WTC11 (cell line): ENCODE results near the gene AKAP6. TPM values are rescaled to one million over a fixed set of nuclear protein-coding genes. Genes with fewer than 3 reads are reported as not detected.

ENCODE experiments used
- ATAC-seq: fragments of 200-7000 bp; cut with Tn5 transposase; 2 replicates; pipeline ENCODE4 v1.10.0; 2021; ENCODE audit warnings: mild to moderate bottlenecking, moderate library complexity
- CTCF ChIA-PET: fragments of 300-600 bp; sonication (Branson Sonifier 250); formaldehyde crosslinking; loops from one replicate; lab custom pipeline; 2021; ENCODE audit warnings: antibody characterized with exemption; lab: Charles Lee
- POLR2A ChIA-PET: fragments of 350-600 bp; sonication (Branson Sonifier 250); formaldehyde crosslinking; loops from one replicate; lab custom pipeline; 2021; ENCODE audit warnings: antibody characterized with exemption; lab: Charles Lee
- DNase-seq: peaks from one replicate; pipeline ENCODE4 v3.0.0; 2021; ENCODE audit warnings: low spot score
- H3K27ac Mint-ChIP-seq: 2 replicates; pipeline ENCODE4 v1.8.0; 2021; ENCODE audit warnings: mixed read lengths
- H3K27me3 Mint-ChIP-seq: 2 replicates; pipeline ENCODE4 v1.8.0; 2021; ENCODE audit warnings: low read depth, mild to moderate bottlenecking, moderate library complexity, mixed read lengths
- H3K36me3 Mint-ChIP-seq: 2 replicates; pipeline ENCODE4 v1.8.0; 2021; ENCODE audit warnings: mixed read lengths
- H3K4me1 Mint-ChIP-seq: 2 replicates; pipeline ENCODE4 v1.8.0; 2022; ENCODE audit warnings: mixed read lengths
- H3K4me3 Mint-ChIP-seq: 2 replicates; pipeline ENCODE4 v1.8.0; 2021; ENCODE audit warnings: mild to moderate bottlenecking, moderate library complexity, mixed read lengths
- H3K9me3 Mint-ChIP-seq: 2 replicates; pipeline ENCODE4 v1.8.0; 2021; ENCODE audit warnings: mixed read lengths
- ELF4 ChIP-seq: sonication (generic); formaldehyde crosslinking; IDR thresholded peaks from 2 replicates; pipeline ENCODE4 v1.8.1; 2022; ENCODE audit warnings: low read depth, mild to moderate bottlenecking, moderate library complexity, missing genetic modification reagents
- HMGA2 ChIP-seq: fragments of 250-450 bp; sonication (Bioruptor Pico); IDR thresholded peaks from 2 replicates; pipeline ENCODE4 v1.4.0; 2021; ENCODE audit warnings: mild to moderate bottlenecking, moderate library complexity
- IRF2 ChIP-seq: sonication (generic); formaldehyde crosslinking; IDR thresholded peaks from 2 replicates; pipeline ENCODE4 v1.8.0; 2022; ENCODE audit warnings: low read depth, missing genetic modification reagents, borderline replicate concordance
- JUN ChIP-seq: sonication (generic); formaldehyde crosslinking; IDR thresholded peaks from 2 replicates; pipeline ENCODE4 v1.8.0; 2023; ENCODE audit warnings: mild to moderate bottlenecking, missing genetic modification reagents
- NR3C1 ChIP-seq: sonication (generic); formaldehyde crosslinking; conservative IDR thresholded peaks from 2 replicates; pipeline ENCODE4 v1.8.1; 2023; ENCODE audit warnings: low read depth, mild to moderate bottlenecking, missing genetic modification reagents
- PRRX2 ChIP-seq: fragments of 250-450 bp; sonication (Bioruptor Pico); IDR thresholded peaks from 2 replicates; pipeline ENCODE4 v1.8.0; 2021; ENCODE audit warnings: mild to moderate bottlenecking
- SMAD3 ChIP-seq: sonication (generic); formaldehyde crosslinking; IDR thresholded peaks from 2 replicates; pipeline ENCODE4 v1.8.0; 2022; ENCODE audit warnings: missing genetic modification reagents, mild to moderate bottlenecking, borderline replicate concordance
- SMAD4 ChIP-seq: sonication (generic); formaldehyde crosslinking; IDR thresholded peaks from 2 replicates; pipeline ENCODE4 v1.8.0; 2022; ENCODE audit warnings: mild to moderate bottlenecking, missing genetic modification reagents
- SOX15 ChIP-seq: fragments of 250-450 bp; sonication (Bioruptor Pico); IDR thresholded peaks from 2 replicates; pipeline ENCODE4 v1.9.0; 2021; ENCODE audit warnings: mild to moderate bottlenecking
- ZNF396 ChIP-seq: fragments of 250-450 bp; sonication (Bioruptor Pico); IDR thresholded peaks from 2 replicates; pipeline ENCODE4 v1.8.0; 2021; ENCODE audit warnings: mild to moderate bottlenecking, moderate library complexity, borderline replicate concordance
- total RNA-seq: library from RNA; stranded (reverse); gene quantifications from 3 replicates; pipeline ENCODE4 v1.2.3, GENCODE V29; 2021
- TF ChIP-seq, protein P1 (sequence below): sonication (generic); formaldehyde crosslinking; IDR thresholded peaks from 2 replicates; pipeline ENCODE4 v1.8.1; 2022; ENCODE audit warnings: low read depth, missing genetic modification reagents, borderline replicate concordance
- TF ChIP-seq, protein P2 (sequence below): sonication (generic); formaldehyde crosslinking; conservative IDR thresholded peaks from 2 replicates; pipeline ENCODE4 v1.8.1; 2023; ENCODE audit warnings: mild to moderate bottlenecking, low read depth, missing genetic modification reagents, moderate library complexity
- TF ChIP-seq, protein P3 (sequence below): sonication (generic); formaldehyde crosslinking; conservative IDR thresholded peaks from 2 replicates; pipeline ENCODE4 v1.8.1; 2022; ENCODE audit warnings: mild to moderate bottlenecking, missing genetic modification reagents
- TF ChIP-seq, protein P4 (sequence below): sonication (generic); formaldehyde crosslinking; IDR thresholded peaks from 2 replicates; pipeline ENCODE4 v1.8.1; 2023; ENCODE audit warnings: mild to moderate bottlenecking, missing genetic modification reagents, moderate library complexity
- TF ChIP-seq, protein P5 (sequence below): sonication (generic); formaldehyde crosslinking; IDR thresholded peaks from 2 replicates; pipeline ENCODE4 v1.8.1; 2022; ENCODE audit warnings: low read depth, mild to moderate bottlenecking, moderate library complexity, missing genetic modification reagents, borderline replicate concordance
- TF ChIP-seq, protein P6 (sequence below): fragments of 250-450 bp; sonication (Bioruptor Pico); conservative IDR thresholded peaks from 2 replicates; pipeline ENCODE4 v1.9.0; 2021; ENCODE audit warnings: mild to moderate bottlenecking
- TF ChIP-seq, protein P7 (sequence below): fragments of 250-450 bp; sonication (Bioruptor Pico); IDR thresholded peaks from 2 replicates; pipeline ENCODE4 v1.9.0; 2021; ENCODE audit warnings: mild to moderate bottlenecking
- TF ChIP-seq, protein P8 (sequence below): fragments of 250-450 bp; sonication (Bioruptor Pico); IDR thresholded peaks from 2 replicates; pipeline ENCODE4 v2.1.2; 2022; ENCODE audit warnings: mild to moderate bottlenecking, moderate library complexity

Gene AKAP6
- total RNA-seq, 1 experiment from 2014 or later, result 0.63 TPM

DNA sequence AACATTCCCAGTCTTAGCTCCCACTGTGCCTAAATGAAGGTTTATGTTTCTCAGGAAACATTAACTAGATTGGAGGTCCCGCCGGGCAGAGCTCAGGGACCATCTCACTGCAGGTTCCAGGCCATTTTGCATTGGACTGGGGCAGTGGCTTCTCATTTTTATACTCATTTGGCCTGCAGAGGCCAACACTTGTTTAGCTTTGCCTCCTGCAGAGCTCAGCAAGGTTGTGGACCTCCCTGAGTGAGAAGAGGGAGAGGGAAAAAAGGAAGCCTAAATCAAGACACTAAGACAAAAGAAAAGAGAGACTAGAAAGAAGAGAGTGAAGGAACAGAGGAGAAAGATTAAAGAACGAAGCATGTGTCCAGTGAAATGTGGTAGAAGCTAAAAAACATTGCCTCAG lies 280.3 kb downstream of the AKAP6 start (continued):
- TF ChIP-seq, protein P1, sequence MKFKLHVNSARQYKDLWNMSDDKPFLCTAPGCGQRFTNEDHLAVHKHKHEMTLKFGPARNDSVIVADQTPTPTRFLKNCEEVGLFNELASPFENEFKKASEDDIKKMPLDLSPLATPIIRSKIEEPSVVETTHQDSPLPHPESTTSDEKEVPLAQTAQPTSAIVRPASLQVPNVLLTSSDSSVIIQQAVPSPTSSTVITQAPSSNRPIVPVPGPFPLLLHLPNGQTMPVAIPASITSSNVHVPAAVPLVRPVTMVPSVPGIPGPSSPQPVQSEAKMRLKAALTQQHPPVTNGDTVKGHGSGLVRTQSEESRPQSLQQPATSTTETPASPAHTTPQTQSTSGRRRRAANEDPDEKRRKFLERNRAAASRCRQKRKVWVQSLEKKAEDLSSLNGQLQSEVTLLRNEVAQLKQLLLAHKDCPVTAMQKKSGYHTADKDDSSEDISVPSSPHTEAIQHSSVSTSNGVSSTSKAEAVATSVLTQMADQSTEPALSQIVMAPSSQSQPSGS (CRISPR knock-in tag), result no peak
- no peak for TF ChIP-seq IRF2
- TF ChIP-seq, protein P2, sequence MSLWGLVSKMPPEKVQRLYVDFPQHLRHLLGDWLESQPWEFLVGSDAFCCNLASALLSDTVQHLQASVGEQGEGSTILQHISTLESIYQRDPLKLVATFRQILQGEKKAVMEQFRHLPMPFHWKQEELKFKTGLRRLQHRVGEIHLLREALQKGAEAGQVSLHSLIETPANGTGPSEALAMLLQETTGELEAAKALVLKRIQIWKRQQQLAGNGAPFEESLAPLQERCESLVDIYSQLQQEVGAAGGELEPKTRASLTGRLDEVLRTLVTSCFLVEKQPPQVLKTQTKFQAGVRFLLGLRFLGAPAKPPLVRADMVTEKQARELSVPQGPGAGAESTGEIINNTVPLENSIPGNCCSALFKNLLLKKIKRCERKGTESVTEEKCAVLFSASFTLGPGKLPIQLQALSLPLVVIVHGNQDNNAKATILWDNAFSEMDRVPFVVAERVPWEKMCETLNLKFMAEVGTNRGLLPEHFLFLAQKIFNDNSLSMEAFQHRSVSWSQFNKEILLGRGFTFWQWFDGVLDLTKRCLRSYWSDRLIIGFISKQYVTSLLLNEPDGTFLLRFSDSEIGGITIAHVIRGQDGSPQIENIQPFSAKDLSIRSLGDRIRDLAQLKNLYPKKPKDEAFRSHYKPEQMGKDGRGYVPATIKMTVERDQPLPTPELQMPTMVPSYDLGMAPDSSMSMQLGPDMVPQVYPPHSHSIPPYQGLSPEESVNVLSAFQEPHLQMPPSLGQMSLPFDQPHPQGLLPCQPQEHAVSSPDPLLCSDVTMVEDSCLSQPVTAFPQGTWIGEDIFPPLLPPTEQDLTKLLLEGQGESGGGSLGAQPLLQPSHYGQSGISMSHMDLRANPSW (CRISPR knock-in tag), result no peak
- TF ChIP-seq, protein P3, sequence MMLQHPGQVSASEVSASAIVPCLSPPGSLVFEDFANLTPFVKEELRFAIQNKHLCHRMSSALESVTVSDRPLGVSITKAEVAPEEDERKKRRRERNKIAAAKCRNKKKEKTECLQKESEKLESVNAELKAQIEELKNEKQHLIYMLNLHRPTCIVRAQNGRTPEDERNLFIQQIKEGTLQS (CRISPR knock-in tag), result no peak

DNA sequence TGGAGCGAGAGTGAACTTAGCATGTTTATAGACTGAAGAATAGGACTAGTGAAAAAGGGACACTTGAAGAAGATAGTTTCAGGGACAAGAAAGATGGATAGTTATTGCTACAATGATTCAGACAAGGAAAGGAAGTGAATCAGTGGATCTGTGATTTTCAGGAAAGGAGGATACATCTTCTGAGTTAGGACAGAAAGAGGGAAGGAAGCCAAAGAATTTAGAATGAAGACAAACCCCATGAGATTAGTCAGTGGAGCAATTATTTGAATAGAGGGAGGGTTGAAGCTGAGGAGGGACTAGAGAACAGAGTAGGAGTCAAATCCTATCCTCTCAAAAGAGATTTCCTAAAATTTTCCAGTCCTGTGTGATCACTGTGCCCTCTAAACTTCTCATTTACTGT lies 282.7 kb downstream of the AKAP6 start:
- Mint-ChIP-seq H3K27ac (no peak overlapping the region), H3K4me1 (no peaks in the 10 kb centered on the region), H3K27me3 (no peaks in the 10 kb centered on the region), H3K4me3 (no peak overlapping the region), H3K9me3 (peaks cover 7% of the 10 kb centered on the region), H3K36me3 (no peaks in the 10 kb centered on the region)
- POLR2A ChIA-PET, result no interaction called here
- CTCF ChIA-PET, result no interaction called here
- ATAC-seq (no peak), DNase-seq (no peak)
- TF ChIP-seq, protein P4, sequence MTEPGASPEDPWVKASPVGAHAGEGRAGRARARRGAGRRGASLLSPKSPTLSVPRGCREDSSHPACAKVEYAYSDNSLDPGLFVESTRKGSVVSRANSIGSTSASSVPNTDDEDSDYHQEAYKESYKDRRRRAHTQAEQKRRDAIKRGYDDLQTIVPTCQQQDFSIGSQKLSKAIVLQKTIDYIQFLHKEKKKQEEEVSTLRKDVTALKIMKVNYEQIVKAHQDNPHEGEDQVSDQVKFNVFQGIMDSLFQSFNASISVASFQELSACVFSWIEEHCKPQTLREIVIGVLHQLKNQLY (CRISPR knock-in tag), result no peak
- TF ChIP-seq, protein P5, sequence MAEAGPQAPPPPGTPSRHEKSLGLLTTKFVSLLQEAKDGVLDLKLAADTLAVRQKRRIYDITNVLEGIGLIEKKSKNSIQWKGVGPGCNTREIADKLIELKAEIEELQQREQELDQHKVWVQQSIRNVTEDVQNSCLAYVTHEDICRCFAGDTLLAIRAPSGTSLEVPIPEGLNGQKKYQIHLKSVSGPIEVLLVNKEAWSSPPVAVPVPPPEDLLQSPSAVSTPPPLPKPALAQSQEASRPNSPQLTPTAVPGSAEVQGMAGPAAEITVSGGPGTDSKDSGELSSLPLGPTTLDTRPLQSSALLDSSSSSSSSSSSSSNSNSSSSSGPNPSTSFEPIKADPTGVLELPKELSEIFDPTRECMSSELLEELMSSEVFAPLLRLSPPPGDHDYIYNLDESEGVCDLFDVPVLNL, result no peak
- TF ChIP-seq, protein P6, sequence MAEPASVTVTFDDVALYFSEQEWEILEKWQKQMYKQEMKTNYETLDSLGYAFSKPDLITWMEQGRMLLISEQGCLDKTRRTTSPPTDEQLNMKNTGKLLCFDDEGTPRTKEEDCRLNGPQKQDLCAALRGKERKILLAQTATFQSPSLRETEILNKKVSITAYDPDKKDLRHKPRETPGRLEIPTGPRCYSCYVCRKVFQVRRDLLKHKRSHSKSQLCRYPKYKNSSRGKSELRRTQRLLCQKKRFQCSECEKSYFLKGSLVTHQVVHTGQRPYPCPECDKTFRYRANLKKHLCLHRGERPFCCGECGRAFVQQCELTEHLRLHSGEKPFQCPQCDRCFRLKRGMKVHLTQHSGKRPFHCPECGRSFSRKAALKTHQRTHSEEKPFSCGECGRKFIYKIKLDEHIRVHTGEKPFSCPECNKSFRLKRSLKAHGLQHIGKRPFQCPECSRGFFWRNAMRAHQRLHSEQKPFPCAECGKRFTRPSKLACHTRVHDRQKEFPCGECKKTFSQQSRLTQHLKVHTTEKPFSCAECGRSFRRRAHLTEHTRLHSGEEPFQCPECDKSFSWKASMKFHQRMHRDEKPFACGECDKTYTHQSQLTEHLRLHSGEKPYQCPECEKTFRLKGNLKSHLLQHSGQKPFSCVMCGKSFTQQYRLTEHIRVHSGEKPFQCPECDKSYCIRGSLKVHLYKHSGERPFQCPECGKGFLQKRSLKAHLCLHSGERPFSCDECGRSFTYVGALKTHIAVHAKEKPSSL (CRISPR knock-in tag), result no peak

DNA sequence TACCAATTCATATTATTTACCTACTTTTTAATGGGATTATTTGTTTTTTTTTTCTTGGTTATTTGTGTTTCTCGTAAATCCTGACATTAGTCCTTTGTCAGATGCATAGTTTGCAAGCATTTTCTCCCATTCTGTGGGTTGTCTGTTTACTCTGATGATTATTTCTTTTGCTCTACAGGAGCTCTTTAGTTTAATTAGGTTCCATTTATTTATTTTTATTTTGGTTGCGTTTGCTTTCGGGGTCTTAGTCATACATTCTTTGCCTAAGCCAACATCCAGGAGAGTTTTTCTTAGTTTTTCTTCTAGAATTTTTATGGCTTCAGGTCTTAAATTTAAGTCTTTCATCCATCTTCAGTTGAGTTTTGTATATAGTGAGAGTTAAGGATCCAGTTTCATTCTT lies 289.9 kb downstream of the AKAP6 start:
- no peak overlapping the region for H3K27ac Mint-ChIP-seq
- no peak for ATAC-seq
- H3K27me3 Mint-ChIP-seq, result no peaks in the 10 kb centered on the region
- no peak overlapping the region for H3K4me3 Mint-ChIP-seq
- POLR2A ChIA-PET, result no interaction called here
- H3K4me1 Mint-ChIP-seq, result no peaks in the 10 kb centered on the region
- no peaks in the 10 kb centered on the region for H3K36me3 Mint-ChIP-seq
- peaks cover 15% of the 10 kb centered on the region for H3K9me3 Mint-ChIP-seq
- TF ChIP-seq SMAD4 (CRISPR knock-in tag), result no peak
- no peak for TF ChIP-seq SMAD3 (CRISPR knock-in tag)
- no peak for TF ChIP-seq HMGA2 (CRISPR knock-in tag)
- TF ChIP-seq, protein P7, sequence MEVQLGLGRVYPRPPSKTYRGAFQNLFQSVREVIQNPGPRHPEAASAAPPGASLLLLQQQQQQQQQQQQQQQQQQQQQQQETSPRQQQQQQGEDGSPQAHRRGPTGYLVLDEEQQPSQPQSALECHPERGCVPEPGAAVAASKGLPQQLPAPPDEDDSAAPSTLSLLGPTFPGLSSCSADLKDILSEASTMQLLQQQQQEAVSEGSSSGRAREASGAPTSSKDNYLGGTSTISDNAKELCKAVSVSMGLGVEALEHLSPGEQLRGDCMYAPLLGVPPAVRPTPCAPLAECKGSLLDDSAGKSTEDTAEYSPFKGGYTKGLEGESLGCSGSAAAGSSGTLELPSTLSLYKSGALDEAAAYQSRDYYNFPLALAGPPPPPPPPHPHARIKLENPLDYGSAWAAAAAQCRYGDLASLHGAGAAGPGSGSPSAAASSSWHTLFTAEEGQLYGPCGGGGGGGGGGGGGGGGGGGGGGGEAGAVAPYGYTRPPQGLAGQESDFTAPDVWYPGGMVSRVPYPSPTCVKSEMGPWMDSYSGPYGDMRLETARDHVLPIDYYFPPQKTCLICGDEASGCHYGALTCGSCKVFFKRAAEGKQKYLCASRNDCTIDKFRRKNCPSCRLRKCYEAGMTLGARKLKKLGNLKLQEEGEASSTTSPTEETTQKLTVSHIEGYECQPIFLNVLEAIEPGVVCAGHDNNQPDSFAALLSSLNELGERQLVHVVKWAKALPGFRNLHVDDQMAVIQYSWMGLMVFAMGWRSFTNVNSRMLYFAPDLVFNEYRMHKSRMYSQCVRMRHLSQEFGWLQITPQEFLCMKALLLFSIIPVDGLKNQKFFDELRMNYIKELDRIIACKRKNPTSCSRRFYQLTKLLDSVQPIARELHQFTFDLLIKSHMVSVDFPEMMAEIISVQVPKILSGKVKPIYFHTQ (CRISPR knock-in tag), result no peak
- TF ChIP-seq PRRX2, result no peak
- TF ChIP-seq ELF4 (CRISPR knock-in tag), result no peak
- TF ChIP-seq ZNF396 (CRISPR knock-in tag), result no peak
- TF ChIP-seq SOX15 (CRISPR knock-in tag), result no peak
- TF ChIP-seq JUN (CRISPR knock-in tag), result no peak
- TF ChIP-seq NR3C1, result no peak
- TF ChIP-seq, protein P8, sequence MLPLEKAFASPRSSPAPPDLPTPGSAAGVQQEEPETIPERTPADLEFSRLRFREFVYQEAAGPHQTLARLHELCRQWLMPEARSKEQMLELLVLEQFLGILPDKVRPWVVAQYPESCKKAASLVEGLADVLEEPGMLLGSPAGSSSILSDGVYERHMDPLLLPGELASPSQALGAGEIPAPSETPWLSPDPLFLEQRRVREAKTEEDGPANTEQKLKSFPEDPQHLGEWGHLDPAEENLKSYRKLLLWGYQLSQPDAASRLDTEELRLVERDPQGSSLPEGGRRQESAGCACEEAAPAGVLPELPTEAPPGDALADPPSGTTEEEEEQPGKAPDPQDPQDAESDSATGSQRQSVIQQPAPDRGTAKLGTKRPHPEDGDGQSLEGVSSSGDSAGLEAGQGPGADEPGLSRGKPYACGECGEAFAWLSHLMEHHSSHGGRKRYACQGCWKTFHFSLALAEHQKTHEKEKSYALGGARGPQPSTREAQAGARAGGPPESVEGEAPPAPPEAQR (CRISPR knock-in tag), result no peak
- DNase-seq, result no peak
- CTCF ChIA-PET, result no interaction called here
